Measurements from ENCODE around the gene PNPLA1.

PNPLA1 gene

GRCh38 chr6:36247693-36248092, 22.2 kb upstream of the PNPLA1 start:
- DNase-seq: no peak

- DNase-seq: no peak
Observed at GRCh38 chr6:36248980-36249379, 20.9 kb upstream of the PNPLA1 start.

- no peak for DNase-seq
Observed at GRCh38 chr6:36249536-36249935, 20.3 kb upstream of the PNPLA1 start.

GRCh38 chr6:36252005-36252404, 17.9 kb upstream of the PNPLA1 start:
- no peak for DNase-seq

GRCh38 chr6:36263390-36264000, 6.4 kb upstream of the PNPLA1 start:
- DNase-seq: no peak

GRCh38 chr6:36265744-36266143, 4.1 kb upstream of the PNPLA1 start:
- DNase-seq: no peak

GRCh38 chr6:36266913-36267644, 2.8 kb upstream of the PNPLA1 start:
- no peak for DNase-seq

GRCh38 chr6:36267731-36268477, 2.0 kb upstream of the PNPLA1 start:
- DNase-seq: no peak

- no peak for DNase-seq
Observed at GRCh38 chr6:36268478-36269275, 1.2 kb upstream of the PNPLA1 start.

GRCh38 chr6:36272234-36272633, 2.4 kb downstream of the PNPLA1 start:
- DNase-seq: no peak

GRCh38 chr6:36273067-36273466, 3.2 kb downstream of the PNPLA1 start:
- DNase-seq: no peak

- no peak for DNase-seq
Observed at GRCh38 chr6:36273802-36274514, 4.1 kb downstream of the PNPLA1 start.

GRCh38 chr6:36276581-36277536, 7.0 kb downstream of the PNPLA1 start:
- no peak for DNase-seq

GRCh38 chr6:36277946-36278470, 8.1 kb downstream of the PNPLA1 start:
- no peak for DNase-seq

- no peak for DNase-seq
Observed at GRCh38 chr6:36280467-36280866, 10.6 kb downstream of the PNPLA1 start.

- DNase-seq: no peak
Observed at GRCh38 chr6:36280983-36281382, 11.1 kb downstream of the PNPLA1 start.

GRCh38 chr6:36283608-36284007, 13.7 kb downstream of the PNPLA1 start:
- no peak for DNase-seq

- no peak for DNase-seq
Observed at GRCh38 chr6:36284359-36284758, 14.5 kb downstream of the PNPLA1 start.

GRCh38 chr6:36285187-36285671, 15.4 kb downstream of the PNPLA1 start:
- no peak for DNase-seq

- DNase-seq: no peak
Observed at GRCh38 chr6:36285797-36286196, 15.9 kb downstream of the PNPLA1 start.

- no peak for DNase-seq
Observed at GRCh38 chr6:36286858-36287257, 17.0 kb downstream of the PNPLA1 start.

Data from SIG-M5 (cell line).